Activated CD8-positive, alpha-beta memory T cell treated with anti-CD3 and anti-CD28 coated beads, Interleukin-2, amount 10 ng/mL, durations not matched to agents 7 days and 5 days (primary cell): ENCODE measurements around the gene DPH1. TPM values are rescaled to one million over a fixed set of nuclear protein-coding genes. Genes with fewer than 3 reads are reported as not detected.
"Not testable (repeated sequence)": the region's sequence is repeated elsewhere in the genome, so short reads cannot be mapped to it uniquely, and the experiment has no call there.

Source experiments
- ATAC-seq: fragments of 150-1000 bp; cut with Tn5 transposase; one replicate; pipeline ENCODE4 v1.10.0; 2021; ENCODE audit warnings: moderate library complexity
- CTCF ChIA-PET: fragments of 350-600 bp; sonication (Branson Sonifier 250); formaldehyde crosslinking; loops from one replicate; lab custom pipeline; 2021; ENCODE audit warnings: antibody characterized with exemption; lab: Charles Lee
- DNase-seq: peaks from one replicate; pipeline ENCODE4 v3.0.0-alpha.2; 2020
- H3K27ac Mint-ChIP-seq: one replicate; pipeline ENCODE4 v1.8.0; 2021; ENCODE audit warnings: mild to moderate bottlenecking, mixed read lengths
- H3K27me3 Mint-ChIP-seq: one replicate; pipeline ENCODE4 v1.8.0; 2021; ENCODE audit warnings: mixed read lengths
- H3K36me3 Mint-ChIP-seq: one replicate; pipeline ENCODE4 v1.8.0; 2021; ENCODE audit warnings: mild to moderate bottlenecking, mixed read lengths
- H3K4me1 Mint-ChIP-seq: one replicate; pipeline ENCODE4 v1.8.0; 2021; ENCODE audit warnings: mixed read lengths
- H3K4me3 Mint-ChIP-seq: one replicate; pipeline ENCODE4 v1.8.0; 2021; ENCODE audit warnings: mild to moderate bottlenecking, moderate library complexity, mixed read lengths
- H3K9me3 Mint-ChIP-seq: one replicate; pipeline ENCODE4 v1.8.0; 2022; ENCODE audit warnings: low read depth, mixed read lengths
- total RNA-seq, 2 experiments: library from RNA; stranded (reverse); gene quantifications; one replicate each; pipeline ENCODE4 v1.2.3, GENCODE V29; 2021

The DPH1 gene
- total RNA-seq, result 10 to 100 TPM; 29.2 to 37.5 TPM

- CTCF ChIA-PET, result interaction anchor here (0.7 to 4.0 kb wide), 7 partner anchors 7 to 382 kb away, joined by 3 to 12 read pairs (median 4); no protein-coding TSS in a partner anchor
- peaks cover 19% of the 10 kb centered on the region for H3K4me1 Mint-ChIP-seq
- peaks cover 36% of the 10 kb centered on the region for H3K27me3 Mint-ChIP-seq
- peak within 1 kb of the TSS; percentile 81 for H3K27ac Mint-ChIP-seq
- ATAC-seq, result peak; percentile 91
- H3K4me3 Mint-ChIP-seq, result peak within 1 kb of the TSS; percentile 89
- H3K9me3 Mint-ChIP-seq, result no peaks in the 10 kb centered on the region
- no peaks in the 10 kb centered on the region for H3K36me3 Mint-ChIP-seq
- DNase-seq, result peak; percentile 91
Observed at GRCh38 chr17:2029911-2030778, at the start of gene DPH1. DPH1 (plus strand) TSS chr17:2030153; CDS start chr17:2030170, 17 bp downstream.

DNA sequence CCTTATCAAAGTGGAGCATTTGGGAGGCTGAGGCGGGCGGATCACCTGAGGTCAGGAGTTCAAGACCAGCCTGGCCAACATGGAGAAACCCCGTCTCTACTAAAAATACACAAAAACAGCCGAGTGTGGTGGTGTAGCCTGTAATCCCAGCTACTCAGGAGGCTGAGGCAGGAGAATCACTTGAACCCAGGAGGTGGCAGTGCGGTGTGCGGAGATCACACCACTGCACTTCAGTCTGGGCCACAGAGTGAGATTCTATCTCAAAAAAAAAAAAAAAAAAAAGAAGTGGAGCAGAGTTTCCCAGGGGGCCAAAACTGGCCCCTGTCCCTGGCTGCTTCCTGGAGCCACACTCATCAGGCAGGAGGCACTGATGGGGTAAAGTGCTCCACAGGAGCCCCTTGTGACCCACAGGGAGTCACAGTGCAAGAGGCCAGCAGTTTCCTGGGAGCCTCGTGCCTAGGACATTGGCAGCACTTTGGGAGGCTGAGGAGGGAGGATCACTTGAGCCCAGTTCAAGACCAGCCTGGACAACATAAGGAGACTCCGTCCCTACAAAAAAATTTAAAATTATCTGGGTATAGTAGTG, 49.2 kb upstream of the DPH1 start:
- Mint-ChIP-seq H3K4me3 (no peak overlapping the region), H3K4me1 (peaks cover 17% of the 10 kb centered on the region), H3K9me3 (no peaks in the 10 kb centered on the region), H3K36me3 (no peaks in the 10 kb centered on the region), H3K27me3 (peaks cover 13% of the 10 kb centered on the region), H3K27ac (no peak overlapping the region)
- no peak for ATAC-seq
- no peak for DNase-seq
- CTCF ChIA-PET, result no interaction called here

- H3K27ac Mint-ChIP-seq, H3K27me3 Mint-ChIP-seq, H3K4me1 Mint-ChIP-seq, DNase-seq, H3K36me3 Mint-ChIP-seq, H3K4me3 Mint-ChIP-seq, ATAC-seq, H3K9me3 Mint-ChIP-seq: not testable (repeated sequence)
- CTCF ChIA-PET, result interaction anchor here (0.6 kb wide), 1 partner anchor 9 kb away, joined by 7 read pairs; no protein-coding TSS in a partner anchor
Observed at GRCh38 chr17:1982793-1983366, 47.1 kb upstream of the DPH1 start.

- Mint-ChIP-seq H3K9me3 (no peaks in the 10 kb centered on the region), H3K36me3 (no peaks in the 10 kb centered on the region), H3K27me3 (peaks cover 2% of the 10 kb centered on the region), H3K27ac (no peak overlapping the region), H3K4me1 (no peaks in the 10 kb centered on the region), H3K4me3 (no peak overlapping the region)
- DNase-seq, result no peak
- CTCF ChIA-PET, result no interaction called here
- ATAC-seq, result no peak
Observed at GRCh38 chr17:1985093-1985492, 44.9 kb upstream of the DPH1 start.

- Mint-ChIP-seq H3K4me3 (no peak overlapping the region), H3K27ac (no peak overlapping the region), H3K4me1 (no peaks in the 10 kb centered on the region), H3K27me3 (peaks cover 2% of the 10 kb centered on the region), H3K9me3 (no peaks in the 10 kb centered on the region), H3K36me3 (no peaks in the 10 kb centered on the region)
- CTCF ChIA-PET, result no interaction called here
- ATAC-seq (no peak), DNase-seq (no peak)
Observed at GRCh38 chr17:1985686-1986085, 44.3 kb upstream of the DPH1 start.

GRCh38 chr17:1986783-1987451, 43.0 kb upstream of the DPH1 start:
- H3K36me3 Mint-ChIP-seq, result no peaks in the 10 kb centered on the region
- peaks cover 6% of the 10 kb centered on the region for H3K27me3 Mint-ChIP-seq
- CTCF ChIA-PET, result no interaction called here
- no peak overlapping the region for H3K27ac Mint-ChIP-seq
- DNase-seq, result no peak
- no peaks in the 10 kb centered on the region for H3K9me3 Mint-ChIP-seq
- H3K4me1 Mint-ChIP-seq, result no peaks in the 10 kb centered on the region
- no peak for ATAC-seq
- H3K4me3 Mint-ChIP-seq, result no peak overlapping the region

DNA sequence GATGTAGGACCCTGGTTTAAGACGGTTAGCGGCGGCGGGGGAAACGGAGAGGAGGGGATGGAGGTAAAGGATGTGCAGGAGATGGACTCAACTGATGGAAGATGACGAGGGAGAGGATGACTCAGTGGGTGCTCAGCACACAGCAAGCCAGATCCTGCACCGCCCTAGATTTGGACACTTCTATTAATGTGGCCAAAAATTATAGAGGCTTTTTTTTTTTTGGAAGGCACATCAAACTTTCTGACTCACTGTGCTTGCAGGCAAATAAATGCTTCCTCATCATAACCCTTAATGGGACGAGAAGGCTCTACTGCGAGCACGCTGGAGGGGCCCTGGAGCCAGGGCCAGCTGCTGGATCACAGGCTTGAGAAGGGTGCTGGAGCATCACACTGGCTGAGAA, 40.8 kb upstream of the DPH1 start:
- CTCF ChIA-PET, result no interaction called here
- Mint-ChIP-seq H3K9me3 (no peaks in the 10 kb centered on the region), H3K36me3 (no peaks in the 10 kb centered on the region), H3K4me3 (no peak overlapping the region), H3K27ac (no peak overlapping the region), H3K27me3 (peaks cover 6% of the 10 kb centered on the region), H3K4me1 (no peaks in the 10 kb centered on the region)
- ATAC-seq (no peak), DNase-seq (no peak)

DNA sequence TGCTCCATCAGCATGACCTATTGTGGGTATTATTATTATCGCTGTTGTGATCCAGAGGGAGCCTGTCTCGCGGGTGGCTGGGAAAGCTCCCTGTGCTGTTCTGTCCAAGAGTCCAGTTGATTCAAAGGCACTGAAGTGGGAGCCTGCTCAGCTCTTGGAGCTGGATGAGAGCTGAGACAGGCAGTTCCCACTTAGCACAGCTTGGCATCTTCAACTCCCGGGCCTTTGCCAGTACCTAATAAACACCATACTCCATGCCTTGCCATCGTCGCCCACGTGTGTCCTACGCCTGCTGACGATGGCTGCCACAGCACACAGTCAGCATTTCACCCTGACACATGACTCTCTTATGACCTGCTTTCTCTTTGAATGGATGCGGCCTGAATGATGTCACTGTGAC, 37.4 kb upstream of the DPH1 start:
- H3K27ac Mint-ChIP-seq, result no peak overlapping the region
- H3K36me3 Mint-ChIP-seq, result no peaks in the 10 kb centered on the region

DNA sequence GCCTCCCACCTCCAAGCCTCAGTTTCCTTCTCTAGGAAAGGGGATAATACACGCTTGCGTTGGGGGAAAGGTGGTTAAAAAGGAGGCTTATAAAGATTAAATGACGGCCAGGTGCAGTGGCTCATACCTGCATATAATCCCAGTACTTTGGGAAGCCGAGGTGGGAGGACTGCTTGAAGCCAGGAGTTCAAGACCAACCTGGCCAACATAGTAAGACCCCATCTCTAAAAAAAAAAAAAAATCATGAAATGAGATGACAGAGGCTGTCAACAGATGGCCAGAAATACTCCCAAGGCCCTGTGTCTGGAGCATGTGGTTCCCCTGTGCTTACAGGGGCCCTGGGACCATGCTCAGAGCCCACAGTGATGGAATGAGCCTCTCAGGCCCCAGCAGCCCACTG, 35.2 kb upstream of the DPH1 start:
- Mint-ChIP-seq H3K4me1 (no peaks in the 10 kb centered on the region), H3K27ac (no peak overlapping the region), H3K4me3 (no peak overlapping the region), H3K27me3 (peaks cover 31% of the 10 kb centered on the region), H3K9me3 (no peaks in the 10 kb centered on the region), H3K36me3 (no peaks in the 10 kb centered on the region)
- CTCF ChIA-PET, result no interaction called here
- DNase-seq (no peak), ATAC-seq (no peak)

More for the DNA sequence above, 37.4 kb upstream of the DPH1 start:
- Mint-ChIP-seq H3K4me1 (no peaks in the 10 kb centered on the region), H3K9me3 (no peaks in the 10 kb centered on the region), H3K4me3 (no peak overlapping the region), H3K27me3 (peaks cover 21% of the 10 kb centered on the region)
- ATAC-seq (no peak), DNase-seq (no peak)
- CTCF ChIA-PET, result interaction anchor here (1.2 kb wide), 1 partner anchor 11 kb away, joined by 3 read pairs; no protein-coding TSS in a partner anchor

DNA sequence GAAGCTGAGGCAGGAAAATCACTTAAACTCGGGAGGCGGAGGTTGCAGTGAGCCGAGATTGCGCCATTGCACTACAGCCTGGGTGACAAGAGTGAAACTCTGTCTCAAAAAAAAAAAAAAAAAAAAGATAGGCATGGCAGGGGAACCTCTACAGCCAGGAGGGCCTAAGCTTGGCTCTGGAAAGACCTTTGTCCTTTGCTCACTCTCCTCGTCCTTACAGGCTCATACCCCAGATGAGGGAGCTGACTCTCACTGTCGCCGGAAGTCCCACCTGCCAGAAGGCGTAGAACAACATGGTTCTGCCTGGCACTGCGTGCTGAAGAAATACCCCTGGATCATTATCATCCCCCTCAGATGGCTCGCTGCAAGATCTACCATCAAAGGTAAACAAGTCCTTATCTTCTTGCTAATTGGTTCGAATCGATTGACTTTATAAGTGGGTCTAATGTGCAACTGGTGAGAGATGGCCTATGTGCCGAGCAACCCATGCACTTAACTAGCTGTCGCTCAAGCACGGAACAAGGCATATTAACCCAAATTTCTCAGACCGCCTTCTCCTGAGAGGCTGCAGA, 34.5 kb upstream of the DPH1 start:
- CTCF ChIA-PET, result interaction anchor here (0.6 kb wide), 1 partner anchor 600 kb away, joined by 4 read pairs; no protein-coding TSS in a partner anchor
- no peak for ATAC-seq
- peaks cover 31% of the 10 kb centered on the region for H3K27me3 Mint-ChIP-seq
- H3K4me1 Mint-ChIP-seq, result no peaks in the 10 kb centered on the region
- no peak for DNase-seq
- H3K9me3 Mint-ChIP-seq, result no peaks in the 10 kb centered on the region
- H3K4me3 Mint-ChIP-seq, result no peak overlapping the region
- H3K27ac Mint-ChIP-seq, result no peak overlapping the region
- no peaks in the 10 kb centered on the region for H3K36me3 Mint-ChIP-seq

GRCh38 chr17:1995907-1996799, 33.8 kb upstream of the DPH1 start:
- DNase-seq, result no peak
- H3K27ac Mint-ChIP-seq, result no peak overlapping the region
- H3K4me1 Mint-ChIP-seq, result no peaks in the 10 kb centered on the region
- no peak overlapping the region for H3K4me3 Mint-ChIP-seq
- no peaks in the 10 kb centered on the region for H3K9me3 Mint-ChIP-seq
- CTCF ChIA-PET, result interaction anchor here (0.6 kb wide), 1 partner anchor 599 kb away, joined by 4 read pairs; no protein-coding TSS in a partner anchor
- ATAC-seq, result no peak
- H3K36me3 Mint-ChIP-seq, result no peaks in the 10 kb centered on the region
- H3K27me3 Mint-ChIP-seq, result peaks cover 27% of the 10 kb centered on the region

DNA sequence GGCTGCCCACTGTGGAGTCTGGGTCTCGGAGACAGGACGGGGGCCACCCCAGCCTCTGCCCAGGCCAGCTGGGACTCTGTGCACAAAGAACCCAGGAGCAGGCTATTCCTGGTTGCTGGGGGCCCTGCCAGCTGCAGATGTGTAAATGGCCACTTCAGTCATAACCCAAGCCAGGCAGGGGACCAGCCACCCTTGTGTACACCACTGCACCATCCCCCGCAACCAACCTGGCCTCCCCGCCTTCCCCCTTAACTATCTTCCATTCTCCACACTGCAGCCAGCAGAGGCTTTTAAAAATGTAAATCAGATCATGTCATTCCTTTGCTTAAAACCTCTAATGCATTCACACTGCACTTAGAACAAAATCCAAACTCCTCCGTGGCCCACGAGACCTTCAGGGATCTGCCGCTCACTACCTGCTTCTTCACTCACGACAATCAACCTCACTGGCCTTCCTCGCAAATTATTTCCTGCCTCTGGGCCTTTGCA, 33.1 kb upstream of the DPH1 start:
- CTCF ChIA-PET, result no interaction called here
- ATAC-seq (no peak), DNase-seq (no peak)
- Mint-ChIP-seq H3K27me3 (peaks cover 27% of the 10 kb centered on the region), H3K36me3 (no peaks in the 10 kb centered on the region), H3K27ac (no peak overlapping the region), H3K4me1 (no peaks in the 10 kb centered on the region), H3K4me3 (no peak overlapping the region), H3K9me3 (no peaks in the 10 kb centered on the region)
